Smooth muscle cell (in vitro differentiated cells): Measurements from ENCODE around the gene ARRDC1. TPM values are rescaled to one million over a fixed set of nuclear protein-coding genes. Genes with fewer than 3 reads are reported as not detected.

Source experiments
- DNase-seq: peaks from one replicate; lab custom pipeline; 2025; ENCODE audit not compliant: unreplicated experiment; lab: John Stamatoyannopoulos, UW
- H2AFZ ChIP-seq: fragments of 200-600 bp; sonication (generic); 2 replicates; pipeline ENCODE4 v1.6.0; 2016; ENCODE audit warnings: antibody characterized with exemption, low read depth, mild to moderate bottlenecking
- H3F3A ChIP-seq: fragments of 200-600 bp; sonication (generic); 2 replicates; pipeline ENCODE4 v1.6.0; 2017; ENCODE audit warnings: antibody characterized with exemption, low read depth
- H3K27ac ChIP-seq: fragments of 200-600 bp; sonication (generic); 2 replicates; pipeline ENCODE4 v1.5.1; 2016; ENCODE audit warnings: low read depth, mild to moderate bottlenecking
- H3K27me3 ChIP-seq: fragments of 200-600 bp; sonication (generic); 2 replicates; pipeline ENCODE4 v1.6.1; 2016; ENCODE audit warnings: low read depth, mild to moderate bottlenecking
- H3K36me3 ChIP-seq: fragments of 200-600 bp; sonication (generic); 2 replicates; pipeline ENCODE4 v1.5.1; 2016; ENCODE audit warnings: low read depth
- H3K4me1 ChIP-seq: fragments of 200-600 bp; sonication (generic); 2 replicates; pipeline ENCODE4 v1.5.1; 2016; ENCODE audit warnings: low read depth
- H3K4me2 ChIP-seq: fragments of 200-600 bp; sonication (generic); 2 replicates; pipeline ENCODE4 v1.6.0; 2016; ENCODE audit warnings: mild to moderate bottlenecking
- H3K4me3 ChIP-seq: fragments of 200-600 bp; sonication (generic); 2 replicates; pipeline ENCODE4 v1.5.1; 2016; ENCODE audit warnings: mild to moderate bottlenecking
- H3K79me2 ChIP-seq: fragments of 200-600 bp; sonication (generic); 2 replicates; pipeline ENCODE4 v1.6.0; 2016; ENCODE audit warnings: low read depth, mild to moderate bottlenecking
- H3K9ac ChIP-seq: fragments of 200-600 bp; sonication (generic); 2 replicates; pipeline ENCODE4 v1.6.0; 2016; ENCODE audit warnings: low read depth
- H3K9me3 ChIP-seq: fragments of 200-600 bp; sonication (generic); replicated peaks from 2 replicates; pipeline ENCODE4 v1.5.1; 2016; ENCODE audit warnings: low read depth
- H4K20me1 ChIP-seq: fragments of 200-600 bp; sonication (generic); 2 replicates; pipeline ENCODE4 v1.6.0; 2016; ENCODE audit warnings: low read depth
- WGBS: methylation state at CpG from one replicate; pipeline ENCODE4 v1.1.7; 2016; ENCODE audit warnings: low lambda C conversion rate; 5-methylcytosine and 5-hydroxymethylcytosine counted together
- polyA plus RNA-seq: library from polyadenylated mRNA; unstranded; fragments of >200 nt; fragmentation: Nextera tagmentation; extraction: Ambion mirVana; gene quantifications from 2 replicates; pipeline ENCODE4 v1.2.1, GENCODE V29; 2016
- total RNA-seq: library from RNA; depleted of rRNA; stranded (reverse); fragments of >200 nt; gene quantifications from 2 replicates; pipeline ENCODE4 v1.2.3, GENCODE V29; 2014
- TF ChIP-seq, protein P1 (sequence below): fragments of 200-600 bp; sonication (generic); IDR thresholded peaks from 2 replicates; pipeline ENCODE4 v1.5.1; 2017; ENCODE audit warnings: borderline replicate concordance, mild to moderate bottlenecking, antibody characterized with exemption; ENCODE audit not compliant: insufficient read depth, poor library complexity, severe bottlenecking

Gene ARRDC1
- total and polyA plus RNA-seq, 2 experiments from 2014 or later = 16.7 to 18.7 TPM

DNA sequence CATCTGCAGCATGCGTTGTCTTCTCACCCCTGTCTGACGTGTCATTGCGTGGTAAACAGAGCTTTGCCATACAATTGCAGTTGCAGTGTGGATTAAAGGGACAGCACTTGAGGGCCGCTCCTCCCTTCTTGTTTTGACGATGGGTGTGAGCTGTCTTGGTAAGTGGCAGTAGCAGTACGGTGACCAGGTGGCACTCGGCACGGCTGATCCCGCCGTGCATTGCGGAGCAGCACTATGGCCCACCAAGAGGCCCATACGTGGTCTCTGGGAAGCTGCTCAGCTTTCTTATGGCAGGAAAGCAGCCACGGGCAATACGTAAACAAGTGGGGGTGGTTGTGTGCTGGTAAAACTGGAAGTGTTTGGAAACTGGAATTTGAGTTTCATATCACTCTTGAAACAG is 38.4 kb downstream of the ARRDC1 start:
- DNase-seq = no peak
- 92% methylated on average over 14 of the region's 14 CpGs for WGBS
- Histone ChIP-seq H3K27me3 (no peaks in the 10 kb centered on the region), H3K4me3 (no peak overlapping the region), H3K9me3 (no peaks in the 10 kb centered on the region), H3K9ac (no peak overlapping the region), H3K79me2 (peaks cover 100% of the 10 kb centered on the region), H3K36me3 (no peaks in the 10 kb centered on the region), H2AFZ (no peak overlapping the region), H3F3A (no peaks in the 10 kb centered on the region), H4K20me1 (peaks cover 99% of the 10 kb centered on the region), H3K4me1 (no peaks in the 10 kb centered on the region), H3K27ac (no peak overlapping the region), H3K4me2 (no peak overlapping the region)
- TF ChIP-seq, protein P1, sequence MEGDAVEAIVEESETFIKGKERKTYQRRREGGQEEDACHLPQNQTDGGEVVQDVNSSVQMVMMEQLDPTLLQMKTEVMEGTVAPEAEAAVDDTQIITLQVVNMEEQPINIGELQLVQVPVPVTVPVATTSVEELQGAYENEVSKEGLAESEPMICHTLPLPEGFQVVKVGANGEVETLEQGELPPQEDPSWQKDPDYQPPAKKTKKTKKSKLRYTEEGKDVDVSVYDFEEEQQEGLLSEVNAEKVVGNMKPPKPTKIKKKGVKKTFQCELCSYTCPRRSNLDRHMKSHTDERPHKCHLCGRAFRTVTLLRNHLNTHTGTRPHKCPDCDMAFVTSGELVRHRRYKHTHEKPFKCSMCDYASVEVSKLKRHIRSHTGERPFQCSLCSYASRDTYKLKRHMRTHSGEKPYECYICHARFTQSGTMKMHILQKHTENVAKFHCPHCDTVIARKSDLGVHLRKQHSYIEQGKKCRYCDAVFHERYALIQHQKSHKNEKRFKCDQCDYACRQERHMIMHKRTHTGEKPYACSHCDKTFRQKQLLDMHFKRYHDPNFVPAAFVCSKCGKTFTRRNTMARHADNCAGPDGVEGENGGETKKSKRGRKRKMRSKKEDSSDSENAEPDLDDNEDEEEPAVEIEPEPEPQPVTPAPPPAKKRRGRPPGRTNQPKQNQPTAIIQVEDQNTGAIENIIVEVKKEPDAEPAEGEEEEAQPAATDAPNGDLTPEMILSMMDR = no peak

- no peaks in the 10 kb centered on the region for H3K36me3 ChIP-seq
- H3K27me3 ChIP-seq = no peaks in the 10 kb centered on the region
- no peak overlapping the region for H3K4me3 ChIP-seq
- H2AFZ ChIP-seq = no peak overlapping the region
- H3K4me2 ChIP-seq = no peak overlapping the region
- WGBS = 96% methylated on average over 5 of the region's 5 CpGs
- no peak overlapping the region for H3K27ac ChIP-seq
- DNase-seq = no peak
- TF ChIP-seq, protein P1 = no peak
- H3K9me3 ChIP-seq = no peaks in the 10 kb centered on the region
- no peaks in the 10 kb centered on the region for H3F3A ChIP-seq
- H3K9ac ChIP-seq = no peak overlapping the region
- peaks cover 99% of the 10 kb centered on the region for H4K20me1 ChIP-seq
- H3K4me1 ChIP-seq = no peaks in the 10 kb centered on the region
- H3K79me2 ChIP-seq = peaks cover 100% of the 10 kb centered on the region
These were observed 39.7 kb downstream of the ARRDC1 start for GRCh38 chr9:137645211-137645610.

DNA sequence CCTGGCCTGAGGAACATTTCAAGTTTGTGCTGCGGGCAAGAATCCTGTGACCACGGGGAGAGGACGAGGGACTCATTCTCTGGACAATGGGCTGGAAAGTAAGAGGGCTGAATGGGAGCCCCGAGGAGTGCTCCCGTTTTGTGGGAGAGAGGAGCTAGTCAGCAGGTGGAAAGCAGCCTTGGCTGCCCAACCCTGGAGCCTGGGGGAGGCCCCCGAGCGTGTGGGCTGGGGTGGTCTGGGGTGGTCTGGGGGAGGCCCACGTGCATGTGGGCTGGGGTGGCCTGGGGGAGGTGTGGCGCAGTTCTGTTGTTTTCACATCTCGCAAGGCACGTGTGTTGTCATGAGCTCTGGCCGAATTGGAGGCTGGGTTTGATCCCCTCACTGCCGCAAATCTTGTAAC is 40.9 kb downstream of the ARRDC1 start:
- Histone ChIP-seq H3F3A (no peaks in the 10 kb centered on the region), H4K20me1 (peaks cover 99% of the 10 kb centered on the region), H3K4me1 (no peaks in the 10 kb centered on the region), H3K27me3 (no peaks in the 10 kb centered on the region), H3K27ac (no peak overlapping the region), H3K4me2 (no peak overlapping the region), H3K9ac (no peak overlapping the region), H3K9me3 (no peaks in the 10 kb centered on the region), H3K4me3 (no peak overlapping the region), H2AFZ (no peak overlapping the region), H3K79me2 (peaks cover 100% of the 10 kb centered on the region), H3K36me3 (no peaks in the 10 kb centered on the region)
- 86% methylated on average over 11 of the region's 13 CpGs for WGBS
- TF ChIP-seq, protein P1 = no peak
- no peak for DNase-seq

DNA sequence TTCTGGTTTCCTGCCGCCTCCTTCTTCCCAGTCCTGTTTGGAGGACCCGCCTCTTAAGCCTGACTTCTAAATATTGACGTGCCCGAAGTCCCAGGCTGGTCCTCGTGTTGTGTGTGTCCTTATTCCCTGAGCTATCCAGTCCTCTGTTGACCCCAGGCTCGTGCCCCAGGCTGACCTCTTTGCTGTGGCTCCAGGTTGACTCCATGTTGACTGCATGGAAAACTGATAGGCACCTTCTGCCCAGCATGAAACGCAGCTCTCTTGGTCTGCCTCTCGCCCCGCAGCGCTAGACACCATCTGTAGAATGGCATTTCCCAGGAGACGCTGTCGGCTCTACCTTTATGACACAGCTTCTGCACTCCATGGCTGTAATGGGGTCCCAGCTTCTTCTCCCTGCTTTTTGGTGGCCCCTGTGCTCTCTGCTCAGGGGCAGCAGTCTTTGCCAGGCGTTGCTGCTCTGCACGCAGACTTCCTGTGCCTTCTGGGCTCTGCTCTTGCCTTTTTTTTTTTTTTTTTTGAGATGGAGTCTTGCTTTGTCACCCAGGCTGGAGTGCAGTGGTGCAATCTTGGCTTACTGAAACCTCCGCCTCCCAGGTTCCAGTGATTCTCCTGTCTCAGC is 41.7 kb downstream of the ARRDC1 start:
- no peaks in the 10 kb centered on the region for H3K9me3 ChIP-seq
- no peaks in the 10 kb centered on the region for H3K36me3 ChIP-seq
- H3K9ac ChIP-seq = no peak overlapping the region
- H4K20me1 ChIP-seq = peaks cover 99% of the 10 kb centered on the region
- H3K27me3 ChIP-seq = no peaks in the 10 kb centered on the region
- peaks cover 99% of the 10 kb centered on the region for H3K79me2 ChIP-seq
- H3K4me1 ChIP-seq = no peaks in the 10 kb centered on the region
- TF ChIP-seq, protein P1 = no peak
- WGBS = 94% methylated on average over 15 of the region's 15 CpGs
- no peak overlapping the region for H3K4me2 ChIP-seq
- no peaks in the 10 kb centered on the region for H3F3A ChIP-seq
- DNase-seq = no peak
- no peak overlapping the region for H2AFZ ChIP-seq
- H3K27ac ChIP-seq = no peak overlapping the region
- H3K4me3 ChIP-seq = no peak overlapping the region
